Measurements from ENCODE around the gene LRP5. TPM values are rescaled to one million over a fixed set of nuclear protein-coding genes. Genes with fewer than 3 reads are reported as not detected.
"Not testable (repeated sequence)": the region's sequence is repeated elsewhere in the genome, so short reads cannot be mapped to it uniquely, and the experiment has no call there.

Gene LRP5
- total RNA-seq, 2 donors from 2014 or later, result 81.0 to 110 TPM

- H3K27ac ChIP-seq, result no peak overlapping the region
- H3K36me3 ChIP-seq, result no peaks in the 10 kb centered on the region
- DNase-seq, result no peak
- no peak overlapping the region for H3K4me3 ChIP-seq
- H3K9me3 ChIP-seq, result no peaks in the 10 kb centered on the region
- H3K27me3 ChIP-seq, result no peaks in the 10 kb centered on the region
- TF ChIP-seq, protein P1, sequence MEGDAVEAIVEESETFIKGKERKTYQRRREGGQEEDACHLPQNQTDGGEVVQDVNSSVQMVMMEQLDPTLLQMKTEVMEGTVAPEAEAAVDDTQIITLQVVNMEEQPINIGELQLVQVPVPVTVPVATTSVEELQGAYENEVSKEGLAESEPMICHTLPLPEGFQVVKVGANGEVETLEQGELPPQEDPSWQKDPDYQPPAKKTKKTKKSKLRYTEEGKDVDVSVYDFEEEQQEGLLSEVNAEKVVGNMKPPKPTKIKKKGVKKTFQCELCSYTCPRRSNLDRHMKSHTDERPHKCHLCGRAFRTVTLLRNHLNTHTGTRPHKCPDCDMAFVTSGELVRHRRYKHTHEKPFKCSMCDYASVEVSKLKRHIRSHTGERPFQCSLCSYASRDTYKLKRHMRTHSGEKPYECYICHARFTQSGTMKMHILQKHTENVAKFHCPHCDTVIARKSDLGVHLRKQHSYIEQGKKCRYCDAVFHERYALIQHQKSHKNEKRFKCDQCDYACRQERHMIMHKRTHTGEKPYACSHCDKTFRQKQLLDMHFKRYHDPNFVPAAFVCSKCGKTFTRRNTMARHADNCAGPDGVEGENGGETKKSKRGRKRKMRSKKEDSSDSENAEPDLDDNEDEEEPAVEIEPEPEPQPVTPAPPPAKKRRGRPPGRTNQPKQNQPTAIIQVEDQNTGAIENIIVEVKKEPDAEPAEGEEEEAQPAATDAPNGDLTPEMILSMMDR (IDR thresholded peaks at IDR 0.05), result no peak
- no peaks in the 10 kb centered on the region for H3K4me1 ChIP-seq
- H3K9ac ChIP-seq (ENCODE audit: low read depth in 2 of 2, low read length in 2 of 2), result no peak overlapping the region
- intact Hi-C loops (cut with DNase I), result no loop called here
Observed at GRCh38 chr11:68275721-68276507, 36.5 kb upstream of the LRP5 start.

- no peaks in the 10 kb centered on the region for H3K27me3 ChIP-seq
- H3K9me3 ChIP-seq, result no peaks in the 10 kb centered on the region
- no peak overlapping the region for H3K9ac ChIP-seq (ENCODE audit: low read depth in 2 of 2, low read length in 2 of 2)
- H3K4me1 ChIP-seq, result no peaks in the 10 kb centered on the region
- H3K4me3 ChIP-seq, result no peak overlapping the region
- H3K36me3 ChIP-seq, result no peaks in the 10 kb centered on the region
- no peak overlapping the region for H3K27ac ChIP-seq
- TF ChIP-seq, protein P1 (IDR thresholded peaks at IDR 0.05), result no peak
- no peak for DNase-seq
- intact Hi-C loops (cut with DNase I), result no loop called here
Observed at GRCh38 chr11:68276861-68277260, 35.5 kb upstream of the LRP5 start.

DNA sequence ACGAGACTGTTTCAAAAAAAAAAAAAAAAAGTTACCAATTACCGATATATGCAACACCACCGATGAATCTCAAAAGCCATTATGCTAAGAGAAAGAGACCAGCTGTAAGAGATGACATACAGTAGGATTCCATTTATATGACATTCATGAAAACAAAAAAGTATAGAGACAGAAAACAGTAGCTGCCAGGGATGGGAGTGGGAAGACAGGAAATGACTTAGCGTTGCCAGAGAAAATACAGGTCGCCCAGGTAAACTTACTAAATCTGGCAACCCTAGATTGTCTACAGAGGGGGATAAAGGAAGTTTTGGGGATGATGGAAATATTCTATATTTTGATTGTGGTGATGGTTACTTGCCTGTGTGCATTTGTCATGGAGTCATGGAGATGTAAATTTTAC is 32.7 kb upstream of the LRP5 start:
- Histone ChIP-seq H3K4me1 (no peaks in the 10 kb centered on the region), H3K9me3 (no peaks in the 10 kb centered on the region), H3K4me3 (no peak overlapping the region), H3K9ac (ENCODE audit: low read depth in 2 of 2, low read length in 2 of 2) (no peak overlapping the region), H3K36me3 (no peaks in the 10 kb centered on the region), H3K27ac (no peak overlapping the region), H3K27me3 (no peaks in the 10 kb centered on the region)
- intact Hi-C loops (cut with DNase I), result no loop called here
- TF ChIP-seq, protein P1 (IDR thresholded peaks at IDR 0.05), result no peak
- no peak for DNase-seq

DNA sequence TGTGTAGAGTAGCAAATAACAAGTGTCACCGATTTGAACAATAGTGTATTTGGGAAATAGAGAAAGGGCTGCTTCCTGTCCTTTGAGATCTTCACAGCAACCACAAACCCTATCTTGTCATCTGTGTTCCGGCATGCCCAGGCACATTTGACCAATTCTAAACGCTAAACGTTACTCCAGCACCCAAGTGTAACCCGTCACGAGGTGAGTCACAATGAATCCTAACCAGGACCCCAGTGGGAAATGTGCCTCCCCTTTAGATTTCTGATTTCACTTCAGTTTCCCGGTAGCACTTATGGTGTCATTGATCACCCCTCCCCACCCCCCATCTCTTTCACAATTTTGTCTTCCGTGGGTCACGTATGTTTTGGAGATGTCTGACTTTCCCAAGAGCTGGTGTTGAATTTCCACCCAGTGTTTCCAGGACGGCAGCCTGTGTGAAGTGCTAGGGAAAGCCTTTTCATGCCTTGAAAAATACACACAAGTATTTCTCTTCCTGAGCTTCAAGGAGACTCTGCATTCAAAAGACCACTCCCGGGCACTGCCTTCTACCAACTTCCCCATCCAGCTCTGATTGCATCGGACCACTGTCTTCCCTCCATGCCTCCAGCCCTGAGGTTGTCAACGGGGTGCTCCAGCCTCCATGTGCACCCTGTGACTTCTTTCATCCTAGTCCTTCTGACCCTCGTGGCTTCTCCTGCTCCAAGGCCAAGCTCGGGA is 30.1 kb upstream of the LRP5 start:
- Histone ChIP-seq H3K4me3 (no peak overlapping the region), H3K4me1 (no peaks in the 10 kb centered on the region), H3K36me3 (no peaks in the 10 kb centered on the region), H3K9me3 (no peaks in the 10 kb centered on the region), H3K9ac (ENCODE audit: low read depth in 2 of 2, low read length in 2 of 2) (no peak overlapping the region), H3K27me3 (no peaks in the 10 kb centered on the region), H3K27ac (no peak overlapping the region)
- TF ChIP-seq, protein P1 (IDR thresholded peaks at IDR 0.05), result no peak
- intact Hi-C loops (cut with DNase I), result no loop called here
- no peak for DNase-seq

- H3K9ac ChIP-seq (ENCODE audit: low read depth in 2 of 2, low read length in 2 of 2), result no peak overlapping the region
- H3K4me1 ChIP-seq, result no peaks in the 10 kb centered on the region
- no peak overlapping the region for H3K27ac ChIP-seq
- DNase-seq, result no peak
- intact Hi-C loops (cut with DNase I), result no loop called here
- TF ChIP-seq, protein P1 (IDR thresholded peaks at IDR 0.05), result no peak
- no peaks in the 10 kb centered on the region for H3K9me3 ChIP-seq
- H3K36me3 ChIP-seq, result no peaks in the 10 kb centered on the region
- H3K27me3 ChIP-seq, result no peaks in the 10 kb centered on the region
- no peak overlapping the region for H3K4me3 ChIP-seq
Observed at GRCh38 chr11:68282861-68283230, 29.5 kb upstream of the LRP5 start.

- H3K9ac ChIP-seq (ENCODE audit: low read depth in 2 of 2, low read length in 2 of 2); H3K27ac ChIP-seq; H3K9me3 ChIP-seq; H3K4me1 ChIP-seq; H3K27me3 ChIP-seq; H3K4me3 ChIP-seq; DNase-seq; intact Hi-C loops (cut with DNase I); H3K36me3 ChIP-seq: not testable (repeated sequence)
Observed at GRCh38 chr11:68284588-68284987, 27.8 kb upstream of the LRP5 start.

Measured in colonic mucosa (tissue), 4 donors.